Transverse colon (tissue), 4 donors: ENCODE measurements around the gene CYP46A1.
A peak's percentile ranks its signal among the peaks of the same experiment; 100 is the strongest.

ENCODE experiments used
- EP300 ChIP-seq: sonication (generic); formaldehyde crosslinking; IDR thresholded peaks from one replicate; pipeline ENCODE4 v1.6.1; 2017; ENCODE audit warnings: antibody characterized with exemption, low read depth
- POLR2A ChIP-seq: fragments of 450-650 bp; IDR thresholded peaks from one replicate; pipeline ENCODE4 v1.6.1; 2016; ENCODE audit warnings: antibody characterized with exemption, mild to moderate bottlenecking, moderate library complexity
- POLR2AphosphoS5 ChIP-seq, 3 donors: sonication (generic); formaldehyde crosslinking; IDR thresholded peaks; one replicate each; pipeline ENCODE4 v1.6.1; 2016; ENCODE audit warnings: antibody characterized with exemption in 3 of 3
- TF ChIP-seq, protein P1 (sequence below), 5 experiments: fragments of 200-600 bp in 3 of 5; fragments of 450-650 bp in 2 of 5; sonication (generic) in 3 of 5; IDR thresholded peaks; 1 replicate in 2 of 5; 2 replicates in 3 of 5; pipeline ENCODE4 v1.5.1; 2016 to 2017; ENCODE audit warnings: antibody characterized with exemption in 5 of 5, inconsistent platforms in 3 of 5, mild to moderate bottlenecking in 2 of 5, moderate library complexity in 1 of 5

DNA sequence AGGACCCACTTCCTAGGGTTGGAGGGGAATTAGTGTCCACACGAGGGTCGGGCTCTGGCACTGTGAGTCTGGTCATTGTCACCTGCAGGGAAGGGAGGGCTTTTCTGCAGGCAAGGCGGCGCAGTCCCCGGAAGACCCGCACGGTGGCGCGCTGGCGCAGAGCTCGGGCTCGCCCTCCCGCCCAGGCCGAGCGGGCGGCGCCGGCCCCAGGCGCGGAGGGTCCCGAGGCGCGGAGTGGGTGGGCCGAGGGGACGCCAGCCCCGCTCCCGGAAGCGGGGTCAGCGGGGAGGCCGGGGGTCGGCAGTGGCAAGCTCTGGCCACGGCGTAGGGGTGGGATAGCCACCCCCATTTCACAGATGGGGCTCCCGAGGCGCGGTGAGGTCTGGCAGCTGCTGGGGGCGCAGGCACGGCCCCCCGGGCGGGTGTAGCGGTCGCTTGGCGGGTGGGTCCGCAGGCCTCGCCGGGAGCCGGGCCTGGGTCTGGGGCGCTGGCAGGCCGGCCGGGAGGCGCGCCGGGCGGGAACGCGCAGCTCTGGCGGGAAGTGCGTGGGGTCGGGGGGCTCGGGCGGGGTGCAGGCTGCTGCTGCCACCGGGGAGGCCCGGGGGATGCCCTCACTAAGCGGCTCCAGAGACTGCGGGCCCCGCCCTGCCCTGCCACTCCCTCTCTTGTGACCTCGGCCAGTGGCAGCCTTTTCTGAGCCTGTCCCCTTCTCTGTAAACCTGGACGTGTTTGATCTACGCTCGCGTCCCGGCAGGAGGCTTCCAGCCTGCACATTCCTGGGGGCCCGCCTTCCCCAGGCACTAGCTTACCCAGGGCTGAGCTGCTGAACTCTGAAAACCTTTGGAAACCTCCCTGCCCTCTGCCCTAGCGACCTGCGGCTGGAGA, 46.1 kb downstream of the CYP46A1 start:
- TF ChIP-seq, protein P1, sequence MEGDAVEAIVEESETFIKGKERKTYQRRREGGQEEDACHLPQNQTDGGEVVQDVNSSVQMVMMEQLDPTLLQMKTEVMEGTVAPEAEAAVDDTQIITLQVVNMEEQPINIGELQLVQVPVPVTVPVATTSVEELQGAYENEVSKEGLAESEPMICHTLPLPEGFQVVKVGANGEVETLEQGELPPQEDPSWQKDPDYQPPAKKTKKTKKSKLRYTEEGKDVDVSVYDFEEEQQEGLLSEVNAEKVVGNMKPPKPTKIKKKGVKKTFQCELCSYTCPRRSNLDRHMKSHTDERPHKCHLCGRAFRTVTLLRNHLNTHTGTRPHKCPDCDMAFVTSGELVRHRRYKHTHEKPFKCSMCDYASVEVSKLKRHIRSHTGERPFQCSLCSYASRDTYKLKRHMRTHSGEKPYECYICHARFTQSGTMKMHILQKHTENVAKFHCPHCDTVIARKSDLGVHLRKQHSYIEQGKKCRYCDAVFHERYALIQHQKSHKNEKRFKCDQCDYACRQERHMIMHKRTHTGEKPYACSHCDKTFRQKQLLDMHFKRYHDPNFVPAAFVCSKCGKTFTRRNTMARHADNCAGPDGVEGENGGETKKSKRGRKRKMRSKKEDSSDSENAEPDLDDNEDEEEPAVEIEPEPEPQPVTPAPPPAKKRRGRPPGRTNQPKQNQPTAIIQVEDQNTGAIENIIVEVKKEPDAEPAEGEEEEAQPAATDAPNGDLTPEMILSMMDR (IDR thresholded peaks at IDR 0.05) = peak; percentile 50 to 89 (median 78)
- TF ChIP-seq EP300 (no peak), POLR2AphosphoS5 (IDR thresholded peaks at IDR 0.05) (no peak), POLR2A (no peak)
